ENCODE data around the gene DCT. TPM values are rescaled to one million over a fixed set of nuclear protein-coding genes. Genes with fewer than 3 reads are reported as not detected.

Gene DCT
- total RNA-seq, 1 donor from 2014 or later, result not detected

- no peak for DNase-seq (ENCODE audit: low spot score in 2 of 2)
- Histone ChIP-seq H3K9me3 (no peaks in the 10 kb centered on the region), H3K27me3 (no peaks in the 10 kb centered on the region), H3K27ac (no peak overlapping the region), H3K4me3 (no peak overlapping the region), H3K36me3 (no peaks in the 10 kb centered on the region), H3K4me1 (no peaks in the 10 kb centered on the region)
- intact Hi-C loops (cut with DNase I), result no loop called here
- no peak for TF ChIP-seq CTCF (IDR thresholded peaks at IDR 0.05)
Measured at GRCh38 chr13:94387047-94387446, 92.4 kb downstream of the DCT start.

Other genes starting within 250 kb of the DCT start
- 22.6 TPM for gene TGDS, start 116.5 kb upstream of the DCT start, total RNA-seq
- 2.3 TPM for gene GPR180, start 122.2 kb upstream of the DCT start, total RNA-seq
- gene SOX21, start 232.9 kb upstream of the DCT start, total RNA-seq, result not detected

Measured in ascending aorta (tissue), 2 donors.